ENCODE data around the gene SGTB.
"Not testable (repeated sequence)": the region's sequence is repeated elsewhere in the genome, so short reads cannot be mapped to it uniquely, and the experiment has no call there.

SGTB gene

DNA sequence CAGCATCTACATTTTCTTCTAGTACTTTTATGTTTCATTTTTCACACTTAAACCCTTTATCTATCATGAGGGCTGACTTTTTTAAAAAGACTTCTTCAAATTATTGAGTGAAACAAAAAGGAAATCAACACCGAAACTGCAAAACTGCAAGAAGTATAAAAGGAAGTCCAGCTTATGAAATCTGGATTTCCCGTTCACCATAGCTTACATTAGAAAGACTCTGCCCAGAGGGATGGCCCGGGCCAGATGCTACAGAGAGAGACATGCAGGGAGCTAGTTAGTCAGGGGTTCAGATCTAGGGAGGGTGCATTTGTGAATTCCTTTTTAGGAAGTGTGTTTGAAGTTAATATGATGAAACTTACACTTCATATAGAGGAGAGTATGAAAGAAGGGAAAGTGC is 10.1 kb upstream of the SGTB start:
- DNase-seq, result not testable (repeated sequence)

DNA sequence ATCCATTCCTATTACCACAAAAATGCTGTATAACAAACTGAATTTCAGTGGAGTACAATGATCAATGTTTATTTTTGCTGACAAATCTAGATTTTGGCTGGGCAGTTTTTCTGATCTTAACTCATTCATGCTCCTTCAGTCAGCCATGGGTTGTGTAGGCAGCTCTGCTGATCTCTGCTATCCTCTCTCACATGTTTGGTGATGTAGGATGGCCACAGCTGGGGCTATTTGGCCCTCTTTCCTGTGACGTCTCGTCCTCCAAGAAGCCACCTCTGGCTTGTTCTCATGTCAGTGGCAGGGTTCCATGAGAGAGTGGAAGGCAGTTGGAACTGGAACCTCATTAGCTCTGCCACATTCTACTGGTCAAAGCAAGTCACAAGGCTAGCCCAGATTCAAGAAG is 9.0 kb upstream of the SGTB start:
- no peak for DNase-seq

DNA sequence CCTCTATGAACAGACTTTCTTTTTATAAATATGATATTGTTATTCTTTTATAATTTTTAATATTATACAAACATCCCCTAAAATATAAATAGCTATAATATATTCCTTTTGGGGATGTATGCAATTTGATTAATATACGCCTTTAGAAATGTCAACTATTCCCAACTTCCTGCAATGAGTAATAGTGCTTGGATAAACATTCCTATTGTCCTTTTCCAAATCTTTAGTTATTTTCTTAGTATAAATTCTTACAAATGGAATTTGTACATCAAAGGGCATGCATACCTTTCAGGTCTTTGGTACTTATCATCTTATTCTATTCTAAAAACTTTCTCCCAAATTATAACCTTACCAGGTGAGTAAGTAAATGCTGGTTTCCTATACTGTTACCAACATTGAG is 6.3 kb upstream of the SGTB start:
- DNase-seq, result no peak

DNA sequence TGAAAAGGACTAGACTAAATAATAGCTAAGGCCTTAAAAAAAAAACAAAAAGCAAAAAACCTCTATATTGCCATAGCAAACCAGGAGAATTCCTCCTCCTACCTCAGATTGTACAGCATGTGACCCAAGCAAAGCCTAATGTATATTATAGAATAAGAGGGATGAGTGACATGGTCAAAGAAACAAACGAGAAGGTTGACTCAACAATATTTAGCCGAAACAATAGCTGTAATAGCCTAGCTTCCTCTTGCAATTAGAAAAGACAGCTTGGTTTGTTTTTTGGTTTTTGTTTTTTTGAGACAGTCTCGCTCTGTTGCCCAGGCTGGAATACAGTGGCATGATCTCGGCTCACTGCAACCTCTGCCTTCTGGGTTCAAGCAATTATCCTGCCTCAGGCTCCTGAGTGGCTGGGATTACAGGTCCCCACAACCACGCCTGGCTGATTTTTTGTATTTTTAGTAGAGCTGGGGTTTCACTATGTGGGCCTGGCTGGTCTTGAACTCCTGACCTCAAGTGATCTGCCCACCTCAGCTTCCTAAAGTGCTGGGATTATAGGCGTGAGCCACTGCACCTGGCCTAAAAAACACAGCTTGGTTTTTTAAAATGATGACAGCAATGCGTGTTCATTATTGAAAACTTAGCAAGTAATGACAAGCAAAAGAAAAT is 5.7 kb upstream of the SGTB start:
- DNase-seq, result no peak

DNA sequence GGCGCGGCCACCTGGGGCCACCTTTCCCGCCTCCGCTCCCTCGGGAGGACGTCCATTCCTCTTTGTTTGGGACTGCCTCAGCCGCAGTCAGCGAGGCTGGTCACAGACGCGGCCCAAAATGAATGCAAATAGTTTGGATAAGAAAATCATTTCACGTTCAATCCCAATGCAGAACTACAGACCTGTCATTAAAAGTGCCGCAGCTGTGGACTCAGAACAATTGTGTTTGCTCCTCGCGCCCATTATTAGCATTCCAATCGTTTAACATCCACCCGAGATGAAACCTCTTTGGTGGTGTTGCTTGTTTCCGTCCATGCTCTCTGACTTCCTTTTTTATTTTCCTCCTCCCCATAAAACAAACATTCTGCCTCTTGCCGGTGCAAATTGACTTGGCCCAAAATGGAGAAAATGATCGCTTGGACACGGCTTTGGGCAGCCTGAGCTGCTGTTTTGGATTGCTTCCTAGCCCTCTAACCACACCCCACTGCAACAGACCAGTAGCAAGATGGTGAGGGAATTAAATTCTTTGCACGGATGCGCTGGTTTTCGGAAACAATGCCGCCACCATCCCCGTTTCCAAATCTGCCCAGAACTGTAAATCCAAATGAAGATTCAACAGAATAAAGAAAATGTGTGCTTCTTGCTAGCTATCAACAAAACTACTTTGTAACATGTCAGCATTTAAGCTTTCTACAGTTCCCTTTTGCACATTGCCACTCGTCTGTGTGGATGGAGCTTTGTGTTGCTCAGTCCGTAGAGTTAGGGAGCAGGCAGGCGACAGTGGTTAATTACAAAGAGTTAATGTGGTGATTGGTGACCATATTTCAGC is 880 bp upstream of the SGTB start:
- no peak for DNase-seq

DNA sequence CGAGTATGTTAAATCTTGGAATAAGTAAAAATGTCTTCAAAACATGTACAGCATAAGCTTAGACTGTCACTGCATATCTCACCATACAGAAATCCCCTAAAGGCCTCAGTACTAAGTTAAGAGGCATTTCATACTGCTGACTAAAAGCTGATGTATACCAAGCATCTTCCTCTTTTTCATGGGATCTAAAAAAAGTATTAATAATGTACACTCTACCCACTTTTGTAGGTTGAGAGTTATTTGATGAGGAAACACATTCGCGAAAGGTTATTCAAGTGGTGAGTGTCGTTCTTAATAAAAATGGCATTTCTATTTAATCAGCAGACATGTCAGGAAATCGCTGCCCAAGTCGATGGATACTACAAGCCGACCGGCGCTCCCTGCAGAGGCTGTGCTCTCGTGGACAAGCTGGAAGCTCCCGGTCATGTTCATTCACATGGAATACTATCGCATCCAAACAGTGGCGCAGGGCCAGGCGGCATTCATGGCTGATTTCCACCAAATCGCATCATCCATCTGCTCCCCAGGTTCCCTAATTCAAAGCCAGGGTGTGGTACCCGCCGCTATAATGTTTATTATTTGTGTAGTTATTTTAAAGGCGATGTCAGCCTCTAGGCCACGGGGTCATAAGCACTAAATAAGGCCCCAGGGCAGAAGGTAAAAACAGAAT is 724 bp downstream of the SGTB start:
- DNase-seq, result peak; percentile 50

DNA sequence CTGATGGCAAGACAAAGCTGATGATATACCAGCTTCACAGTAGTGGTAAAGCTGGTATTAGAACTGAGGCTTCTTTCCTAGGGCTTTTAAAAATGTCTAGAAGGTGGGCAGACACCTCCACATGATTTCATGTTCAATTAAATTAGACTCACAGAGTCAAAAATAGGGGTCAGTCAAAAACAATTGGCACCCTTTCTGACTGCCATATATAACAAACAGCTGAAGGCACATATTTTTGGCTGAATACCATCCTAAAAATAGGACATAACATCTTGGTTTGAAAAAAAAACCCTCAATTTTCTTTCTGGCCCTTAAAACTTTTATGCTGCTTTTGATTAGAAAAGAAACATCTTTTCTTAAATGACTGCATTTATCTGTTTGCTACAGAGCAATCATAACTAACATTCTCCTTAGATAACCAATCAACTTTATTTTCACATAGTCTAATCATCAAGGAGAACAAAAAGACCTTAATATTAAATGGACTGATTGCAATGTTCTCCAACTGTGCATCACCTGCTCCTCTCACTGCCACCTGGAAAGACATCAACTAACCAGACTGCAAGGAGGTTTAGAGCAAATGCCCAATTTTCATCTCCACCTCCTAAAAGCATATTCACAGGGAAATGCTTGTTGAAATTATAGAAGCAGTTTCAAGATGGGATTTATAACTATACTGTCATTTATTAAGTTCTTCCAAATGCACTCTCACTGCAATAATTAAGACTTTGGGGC is 3.2 kb downstream of the SGTB start:
- DNase-seq, result no peak

DNA sequence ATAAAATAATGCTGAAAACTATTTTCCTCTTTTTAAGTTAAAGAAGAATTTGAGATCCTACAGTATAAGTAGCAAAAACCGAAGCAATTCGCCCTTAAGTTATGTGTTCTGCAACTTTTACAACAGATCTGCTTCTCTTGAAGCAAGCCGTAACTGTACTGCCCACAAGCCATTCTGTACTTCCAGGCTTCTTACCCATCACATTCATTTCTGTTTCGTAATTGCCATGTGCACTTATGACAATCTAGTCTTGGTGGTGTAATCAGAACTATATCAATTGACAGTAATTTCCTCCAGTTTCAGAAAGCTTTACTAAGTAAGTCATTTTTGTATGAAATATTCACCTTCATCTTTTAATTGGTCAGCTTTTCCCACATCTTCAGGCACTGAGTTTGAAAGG is 13.8 kb downstream of the SGTB start:
- DNase-seq, result no peak

DNA sequence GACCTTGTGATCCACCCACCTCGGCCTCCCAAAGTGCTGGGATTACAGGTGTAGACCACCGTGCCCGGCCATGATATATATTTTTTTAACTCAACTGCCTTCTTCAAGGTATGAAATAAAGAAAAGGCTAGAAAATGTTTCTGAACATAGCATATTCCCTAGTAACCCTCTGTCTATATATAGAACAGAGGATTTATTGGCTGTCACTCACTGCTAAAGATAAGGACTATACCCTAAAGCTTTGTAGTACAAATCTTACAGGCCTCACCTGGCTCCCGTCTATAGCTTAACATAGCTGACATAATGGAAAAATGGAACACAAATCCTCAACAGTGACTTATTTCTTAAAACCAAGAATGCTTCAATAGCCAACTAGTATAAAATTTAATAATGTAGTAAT is 14.2 kb downstream of the SGTB start:
- DNase-seq, result no peak

DNA sequence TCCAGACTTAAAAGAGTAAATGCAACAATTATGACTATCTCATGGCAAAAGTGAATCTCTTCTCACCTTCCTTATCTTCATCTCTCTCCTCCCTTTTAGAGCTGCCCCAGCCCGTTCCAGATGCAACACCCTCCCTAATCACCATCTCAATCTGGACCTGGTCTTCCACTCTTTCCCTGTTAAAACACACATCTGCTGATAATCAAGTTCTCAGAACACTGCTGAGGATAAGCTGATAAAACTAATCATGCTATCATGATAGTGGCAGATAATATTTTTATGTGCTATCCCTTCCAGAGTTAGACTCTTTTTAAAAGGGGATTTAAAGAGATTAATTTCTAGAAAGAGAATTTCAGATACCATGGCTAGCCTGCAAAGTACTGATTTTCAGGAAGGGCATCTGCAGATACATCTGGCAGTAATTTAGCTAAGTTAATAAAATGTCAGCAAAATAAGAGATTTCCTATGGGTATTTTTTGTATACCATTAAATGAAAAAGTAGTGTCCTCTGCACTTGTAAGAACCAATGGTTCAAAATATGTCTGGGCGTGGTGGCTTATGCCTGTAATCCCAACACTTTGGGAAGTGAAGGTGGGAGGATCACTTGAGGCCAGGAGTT is 17.2 kb downstream of the SGTB start:
- DNase-seq, result no peak

DNA sequence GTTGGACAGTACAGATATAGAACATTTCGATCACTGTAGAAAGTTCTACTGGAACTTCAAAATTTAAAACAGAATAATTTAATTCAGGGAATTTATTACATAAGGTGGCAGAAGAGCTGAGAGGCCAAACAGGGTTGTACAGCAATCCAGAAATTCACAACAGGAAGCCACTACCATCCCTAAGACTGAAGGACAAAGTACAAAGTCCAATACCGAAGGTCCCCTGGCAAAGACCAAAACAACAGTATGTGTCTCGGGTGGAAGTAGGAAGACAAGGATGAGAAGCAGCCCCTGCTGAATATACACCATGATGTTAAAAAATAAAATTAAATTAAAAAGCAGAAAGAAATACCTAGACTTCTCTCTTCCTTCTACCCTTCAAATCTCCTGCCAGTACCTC is 19.9 kb downstream of the SGTB start:
- DNase-seq, result no peak

DNA sequence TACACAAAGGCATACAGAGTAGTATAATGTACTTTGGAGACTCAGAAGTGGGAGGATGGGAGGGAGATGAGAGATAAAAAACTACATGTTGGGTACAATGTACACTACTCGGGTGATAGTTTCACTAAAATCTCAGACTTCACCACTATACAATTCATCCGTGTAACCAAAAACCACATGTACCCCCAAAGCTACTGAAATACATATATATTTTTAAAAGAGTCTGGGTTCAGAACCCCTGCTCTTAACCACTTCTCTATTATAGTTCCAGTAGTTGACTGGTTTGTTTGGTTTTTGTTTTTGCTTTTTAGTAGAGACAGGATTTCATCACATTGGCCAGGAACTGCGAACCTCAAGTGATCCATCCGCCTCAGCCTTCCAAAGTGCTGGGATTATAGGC is 22.6 kb downstream of the SGTB start:
- DNase-seq, result no peak

DNA sequence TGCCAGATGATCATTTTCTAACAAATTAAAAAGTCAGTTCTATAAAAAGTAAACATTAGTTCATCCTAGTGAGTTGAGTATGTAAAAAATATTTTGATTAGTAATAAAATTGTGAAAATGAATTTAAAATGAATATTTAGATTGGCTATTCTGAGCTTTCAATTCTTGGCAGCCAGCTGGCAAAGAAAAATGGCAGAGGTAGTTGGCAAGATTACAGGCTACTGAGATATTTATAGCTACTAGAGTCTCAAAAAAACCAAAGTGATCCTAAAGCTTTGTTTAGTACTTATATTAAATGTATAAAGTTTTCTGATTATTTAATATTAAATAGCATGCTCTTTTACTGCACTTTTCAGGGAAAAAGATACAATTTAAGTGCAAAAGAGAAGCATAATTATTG is 25.0 kb downstream of the SGTB start:
- no peak for DNase-seq

DNA sequence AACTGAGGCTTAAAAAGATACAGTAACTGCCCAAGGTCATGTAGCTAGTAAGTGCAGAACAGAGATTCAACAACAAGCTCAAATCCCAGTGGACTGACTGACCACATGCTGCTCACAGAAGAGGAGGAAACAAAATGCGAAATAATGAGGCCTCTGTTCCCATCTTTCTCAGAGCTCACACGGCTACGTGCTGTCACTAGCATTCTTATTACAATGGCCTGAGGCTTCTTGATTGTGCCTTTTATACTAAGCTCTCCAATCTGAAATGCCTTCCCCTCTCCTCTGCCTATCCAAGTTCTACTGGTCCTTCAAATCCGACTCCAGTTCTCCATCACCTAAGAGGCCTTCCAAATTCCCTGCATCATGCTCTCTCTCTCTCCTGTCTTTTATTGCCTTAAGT is 26.0 kb downstream of the SGTB start:
- DNase-seq, result no peak

DNA sequence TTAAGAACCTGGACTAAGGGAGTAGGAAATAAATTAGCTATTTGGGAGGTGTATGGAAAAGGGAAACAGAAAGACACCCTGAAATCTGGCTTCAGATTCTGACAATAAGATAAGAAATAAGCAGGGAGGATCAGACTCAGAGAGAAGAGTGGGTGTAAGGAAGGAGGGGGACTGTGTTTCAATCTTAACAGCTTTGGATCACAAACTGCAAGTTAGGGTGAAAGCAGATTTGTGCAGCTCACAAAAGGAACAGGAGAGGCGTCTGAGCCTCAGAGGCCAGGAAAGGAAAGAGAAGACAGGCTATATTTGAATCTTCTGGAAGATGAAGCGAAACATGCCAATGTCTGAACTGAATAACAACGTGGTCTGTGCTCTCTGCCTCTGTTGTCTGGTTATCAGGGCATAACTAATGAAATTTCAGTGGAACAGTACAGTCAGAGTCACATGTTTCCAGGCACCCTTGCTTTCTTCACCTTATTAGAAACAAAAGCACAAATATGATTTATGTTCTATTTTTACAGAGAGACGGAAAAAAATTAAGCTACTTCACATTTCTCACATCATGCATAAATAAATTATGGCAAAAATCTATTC is 26.6 kb downstream of the SGTB start:
- DNase-seq, result no peak

DNA sequence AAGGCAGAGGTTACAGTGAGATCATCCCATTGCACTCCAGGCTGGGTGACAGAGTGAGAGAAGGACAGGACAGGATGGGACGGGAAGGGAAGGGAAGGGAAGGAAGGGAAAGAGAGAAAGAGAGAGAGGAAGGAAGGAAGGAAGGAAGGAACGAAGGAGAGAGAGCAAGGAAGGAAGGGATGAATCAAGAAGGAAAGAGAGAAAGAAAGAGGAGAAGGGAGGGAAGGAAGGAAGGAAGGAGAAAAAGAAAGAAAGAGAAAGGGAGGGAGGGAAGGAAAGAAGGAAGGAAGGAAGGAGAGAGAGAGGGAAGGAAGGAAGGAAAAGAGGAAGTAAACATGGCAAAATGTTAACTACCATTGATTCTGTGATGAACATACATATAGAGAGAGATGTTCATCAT is 28.8 kb downstream of the SGTB start:
- no peak for DNase-seq

DNA sequence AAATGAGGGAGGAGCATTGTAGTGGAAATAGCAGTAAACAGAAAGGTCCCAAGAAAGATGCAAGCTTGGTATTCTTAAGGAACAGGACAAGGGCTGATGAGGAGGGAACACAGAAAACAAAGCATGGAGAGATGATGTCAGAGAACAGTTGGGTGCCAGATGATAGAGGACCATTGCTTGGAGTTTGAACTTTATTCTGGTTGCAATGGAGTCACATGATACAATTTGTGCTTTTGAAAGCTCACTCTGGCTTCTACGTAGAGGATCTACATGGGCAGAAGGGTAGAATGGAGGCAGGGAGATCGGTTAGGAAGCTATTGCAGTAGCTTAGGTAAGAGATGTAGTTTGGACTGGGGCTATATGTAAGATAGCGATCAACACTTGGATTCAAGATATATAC is 39.8 kb downstream of the SGTB start:
- no peak for DNase-seq

DNA sequence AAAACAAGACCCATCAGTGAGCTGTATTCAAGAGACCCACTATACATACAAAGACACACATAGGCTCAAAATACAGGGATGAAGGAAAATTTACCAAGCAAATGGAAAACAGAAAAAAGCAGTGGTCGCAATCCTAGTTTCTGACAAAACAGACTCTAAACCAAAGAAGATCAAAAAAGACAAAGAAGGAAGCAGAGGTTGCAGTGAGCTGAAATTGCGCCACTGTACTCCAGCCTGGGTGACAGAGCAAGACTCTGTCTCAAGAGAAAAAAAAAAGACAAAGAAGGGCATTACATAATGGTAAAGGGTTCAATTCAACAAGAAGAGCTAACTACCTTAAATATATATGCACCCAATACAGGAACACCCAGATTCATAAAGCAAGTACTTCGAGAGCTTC is 45.9 kb downstream of the SGTB start:
- DNase-seq, result not testable (repeated sequence)

DNA sequence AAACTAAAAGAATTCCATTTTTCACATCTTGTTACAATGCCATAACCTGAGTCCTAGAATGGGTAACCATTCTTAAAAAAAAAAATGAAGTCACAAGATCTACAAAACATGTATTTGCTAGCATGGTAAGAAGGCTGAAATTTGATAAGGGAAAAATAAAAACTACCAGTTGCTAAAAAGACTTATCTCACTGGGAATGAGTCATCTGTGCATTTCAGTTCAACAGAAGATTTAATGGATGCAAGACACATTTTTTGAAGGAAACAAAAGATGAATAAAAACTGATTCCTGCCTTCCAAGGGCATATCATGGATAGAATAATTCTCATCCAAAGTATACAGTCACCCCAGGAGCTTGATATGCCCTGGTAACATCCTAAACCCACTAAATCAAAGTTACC is 47.2 kb downstream of the SGTB start:
- DNase-seq, result no peak

DNA sequence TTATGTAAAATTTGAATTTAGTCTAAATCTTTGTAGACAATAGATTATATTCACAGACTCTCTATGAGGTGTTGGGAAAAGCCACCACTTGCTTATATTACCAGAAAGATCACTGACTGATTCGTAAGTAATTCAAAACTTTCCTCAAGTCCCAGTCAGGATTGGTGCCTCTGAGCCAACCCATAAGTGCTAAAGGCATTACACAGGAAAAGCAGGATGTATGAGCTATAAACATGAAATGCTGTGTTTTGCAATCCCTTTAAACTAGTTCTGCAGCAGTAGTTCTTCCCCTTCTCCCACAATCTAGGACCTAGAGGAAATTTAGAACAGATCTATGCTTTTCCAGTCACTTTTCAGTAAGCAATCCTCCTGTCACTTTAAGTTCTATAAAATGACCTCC is 49.1 kb downstream of the SGTB start:
- DNase-seq, result no peak

DNA sequence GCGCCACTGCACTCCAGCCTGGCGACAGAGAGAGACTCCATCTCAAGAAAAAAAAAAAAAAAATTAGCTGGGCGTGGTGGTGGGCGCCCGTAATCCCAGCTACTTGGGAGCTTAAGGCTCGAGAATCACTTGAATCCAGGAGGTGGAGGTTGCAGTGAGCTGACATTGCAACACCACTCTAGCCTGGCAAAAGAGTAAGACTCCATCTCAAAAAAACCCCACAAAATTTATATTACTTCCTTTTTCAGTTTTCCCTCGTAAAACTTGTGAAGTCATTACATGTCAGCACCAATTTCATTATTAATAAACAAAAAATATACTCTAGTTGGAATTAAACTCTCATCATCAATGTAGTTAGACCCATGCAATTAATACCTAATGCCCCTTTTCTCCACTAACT is 53.2 kb downstream of the SGTB start:
- no peak for DNase-seq

DNA sequence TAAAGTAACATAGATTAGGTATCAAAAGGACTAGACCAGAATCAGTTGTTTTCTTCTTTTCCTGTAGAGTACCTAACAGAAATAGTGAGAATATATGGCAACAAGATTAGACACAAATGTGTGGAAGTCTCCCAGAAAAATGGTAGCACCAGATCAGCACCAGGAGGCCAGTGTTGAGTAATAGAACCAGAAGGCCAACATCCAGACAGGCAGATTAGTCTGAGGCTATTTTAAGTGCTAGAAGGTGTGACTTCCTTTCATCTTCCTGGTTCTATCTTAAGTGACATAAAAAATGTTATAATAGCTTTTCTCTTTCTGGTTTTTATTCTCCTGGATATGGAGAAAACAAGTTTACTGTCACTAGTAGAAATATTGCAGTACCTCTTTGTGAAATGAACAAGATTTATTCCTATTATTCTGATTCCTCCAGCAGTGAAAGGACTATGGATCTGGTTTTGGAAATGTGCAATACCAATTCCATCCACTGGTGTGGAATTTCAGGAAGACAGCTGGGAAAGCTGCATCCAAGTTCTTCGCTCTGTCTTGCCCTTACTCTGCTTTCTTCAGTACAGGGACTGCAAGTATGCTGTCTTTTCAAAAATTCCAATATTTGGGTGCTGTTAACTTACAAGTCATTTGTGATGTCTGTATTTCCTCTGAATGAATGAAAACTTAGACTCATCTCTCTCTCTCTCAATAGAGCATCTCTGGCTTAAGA is 57.9 kb downstream of the SGTB start:
- DNase-seq, result no peak
